VCaP (cell line): ENCODE results near the gene CPLX4.

Experiments
- H3K27ac ChIP-seq: fragments of 450-650 bp; 2 replicates; pipeline ENCODE4 v1.5.1; 2017
- CTCF ChIP-seq: fragments of 450-650 bp; conservative IDR thresholded peaks from 2 replicates; pipeline ENCODE4 v1.5.1; 2017; ENCODE audit warnings: mild to moderate bottlenecking, moderate library complexity

CPLX4 gene

GRCh38 chr18:59246796-59247195, 71.7 kb downstream of the CPLX4 start:
- TF ChIP-seq CTCF: no peak
- no peak overlapping the region for H3K27ac ChIP-seq
